Bronchial epithelial cell (primary cell): ENCODE measurements around the gene RNF17. TPM values are rescaled to one million over a fixed set of nuclear protein-coding genes. Genes with fewer than 3 reads are reported as not detected.

Experiments used
- DNase-seq: peaks from one replicate; pipeline ENCODE4 v3.0.0-alpha.2; 2010; ENCODE audit warnings: low read depth
- FAIRE-seq: peaks from 2 replicates; lab custom pipeline; 2011; peaks lifted over from hg19 to GRCh38; lab: Jason Lieb, UNC
- H3K27me3 ChIP-seq: 2 replicates; pipeline ENCODE4 v1.5.1; 2011; ENCODE audit warnings: low read length; ENCODE audit not compliant: control insufficient read depth, insufficient read depth
- H3K36me3 ChIP-seq: 2 replicates; pipeline ENCODE4 v1.5.1; 2011; ENCODE audit warnings: low read length; ENCODE audit not compliant: control insufficient read depth, insufficient read depth
- H3K4me3 ChIP-seq: 2 replicates; pipeline ENCODE4 v1.5.1; 2011; ENCODE audit warnings: mild to moderate bottlenecking, low read depth, low read length, control low read depth
- CTCF ChIP-seq: IDR thresholded peaks from 2 replicates; pipeline ENCODE4 v1.5.1; 2011; ENCODE audit warnings: mild to moderate bottlenecking, moderate library complexity, low read length, control low read depth, inconsistent platforms; ENCODE audit not compliant: insufficient read depth, severe bottlenecking
- total RNA-seq: library from RNA; depleted of rRNA; stranded (reverse); fragments of >200 nt; gene quantifications from 2 replicates; pipeline ENCODE4 v1.2.1, GENCODE V29; 2014

RNF17 gene
- not detected in 2 replicates for total RNA-seq

GRCh38 chr13:24763596-24764275 lies at the start of gene RNF17:
RNF17 (plus strand) TSS chr13:24764169; CDS start chr13:24764204, 35 bp downstream.
- H3K27me3 ChIP-seq, result no peaks in the 10 kb centered on the region
- TF ChIP-seq CTCF, result no peak
- no peak for FAIRE-seq
- no peak for DNase-seq
- H3K36me3 ChIP-seq, result no peaks in the 10 kb centered on the region
- H3K4me3 ChIP-seq, result no peak within 1 kb of the TSS

DNA sequence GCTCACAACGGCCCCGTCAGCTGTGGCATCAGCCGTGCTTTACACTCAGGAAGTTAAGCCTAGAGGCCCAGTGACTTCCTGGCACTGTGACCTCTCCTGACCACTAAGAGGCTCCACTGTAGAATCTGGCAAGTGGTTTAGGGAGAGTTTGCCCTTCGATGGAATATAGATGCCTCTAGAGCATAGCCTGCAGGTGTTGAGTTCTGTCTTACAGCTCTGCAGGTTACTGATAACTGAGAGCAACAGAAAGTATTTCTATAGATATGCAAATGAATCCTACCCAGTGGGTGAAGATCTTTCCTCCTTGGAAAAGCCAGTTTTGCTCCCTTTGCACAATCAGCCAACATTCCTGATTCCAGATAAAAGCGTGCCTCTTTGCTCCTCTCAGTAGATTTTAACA lies 48.0 kb upstream of the RNF17 start:
- no peak for FAIRE-seq
- no peak for DNase-seq
- TF ChIP-seq CTCF, result no peak
- H3K27me3 ChIP-seq, result peaks cover 3% of the 10 kb centered on the region
- H3K4me3 ChIP-seq, result no peak overlapping the region
- no peaks in the 10 kb centered on the region for H3K36me3 ChIP-seq

GRCh38 chr13:24716446-24716845 lies 47.5 kb upstream of the RNF17 start:
- peaks cover 3% of the 10 kb centered on the region for H3K27me3 ChIP-seq
- no peak for FAIRE-seq
- H3K36me3 ChIP-seq, result no peaks in the 10 kb centered on the region
- no peak for TF ChIP-seq CTCF
- no peak overlapping the region for H3K4me3 ChIP-seq
- no peak for DNase-seq

DNA sequence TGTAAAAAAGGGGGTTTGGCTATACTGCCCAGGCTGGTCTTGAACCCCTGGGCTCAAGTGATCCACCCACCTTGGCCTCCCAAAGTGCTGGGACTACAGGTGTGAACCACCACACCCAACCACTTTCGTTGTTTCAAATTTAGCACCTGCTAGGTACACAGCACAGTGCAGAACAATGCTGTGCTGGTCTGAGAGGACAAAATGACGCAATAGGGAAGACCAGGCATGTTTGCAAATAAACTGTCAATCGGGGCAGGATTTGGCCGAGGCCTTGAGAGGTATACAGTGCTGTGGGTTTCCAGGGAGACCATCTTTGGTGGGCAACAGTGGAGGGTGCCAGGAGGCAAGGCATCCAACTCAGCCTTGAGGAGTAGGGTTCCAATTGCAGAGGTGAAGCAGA lies 46.8 kb upstream of the RNF17 start:
- TF ChIP-seq CTCF, result no peak
- FAIRE-seq (no peak), DNase-seq (no peak)
- no peak overlapping the region for H3K4me3 ChIP-seq
- no peaks in the 10 kb centered on the region for H3K36me3 ChIP-seq
- peaks cover 3% of the 10 kb centered on the region for H3K27me3 ChIP-seq

- Histone ChIP-seq H3K27me3 (peaks cover 4% of the 10 kb centered on the region), H3K36me3 (no peaks in the 10 kb centered on the region), H3K4me3 (no peak overlapping the region)
- no peak for TF ChIP-seq CTCF
- DNase-seq, result no peak
- FAIRE-seq, result no peak
Measured at GRCh38 chr13:24718192-24718965, 45.6 kb upstream of the RNF17 start.
